SK-N-SH treated with all-trans-retinoic acid at 6 μM for 48 hours (cell line): Measurements from ENCODE around the gene RAB5A.
"Not testable (repeated sequence)": the region's sequence is repeated elsewhere in the genome, so short reads cannot be mapped to it uniquely, and the experiment has no call there.

Source experiments
- ATAC-seq: fragments of 200-7000 bp; cut with Tn5 transposase; 3 replicates; pipeline ENCODE4 v1.9.1; 2020; ENCODE audit warnings: mild to moderate bottlenecking, moderate library complexity
- BACH2 ChIP-seq: fragments of 250-450 bp; sonication (Bioruptor Pico); IDR thresholded peaks from 2 replicates; pipeline ENCODE4 v1.9.0; 2021; ENCODE audit warnings: mild to moderate bottlenecking, borderline replicate concordance
- CSDC2 ChIP-seq: fragments of 250-450 bp; sonication (Bioruptor Pico); IDR thresholded peaks from 2 replicates; pipeline ENCODE4 v1.5.0; 2020; ENCODE audit warnings: mild to moderate bottlenecking, moderate library complexity
- ESRRG ChIP-seq: fragments of 250-450 bp; sonication (Bioruptor Pico); IDR thresholded peaks from 2 replicates; pipeline ENCODE4 v1.6.1; 2021; ENCODE audit warnings: mild to moderate bottlenecking
- OSR1 ChIP-seq: fragments of 250-450 bp; sonication (Bioruptor Pico); IDR thresholded peaks from 2 replicates; pipeline ENCODE4 v1.8.0; 2022; ENCODE audit warnings: moderate library complexity, mild to moderate bottlenecking, inconsistent platforms
- TCF4 ChIP-seq: fragments of 250-450 bp; sonication (Bioruptor Pico); IDR thresholded peaks from 2 replicates; pipeline ENCODE4 v1.8.0; 2021; ENCODE audit warnings: mild to moderate bottlenecking, moderate library complexity, borderline replicate concordance
- TOX ChIP-seq: fragments of 250-450 bp; sonication (Bioruptor Pico); IDR thresholded peaks from 2 replicates; pipeline ENCODE4 v1.8.0; 2021; ENCODE audit warnings: mild to moderate bottlenecking, moderate library complexity, borderline replicate concordance
- ZC3H10 ChIP-seq: fragments of 250-450 bp; sonication (Bioruptor Pico); IDR thresholded peaks from 2 replicates; pipeline ENCODE4 v1.5.1; 2021; ENCODE audit warnings: mild to moderate bottlenecking, moderate library complexity
- ZFP30 ChIP-seq: fragments of 450-650 bp; formaldehyde crosslinking; IDR thresholded peaks from 2 replicates; pipeline ENCODE4 v1.5.0; 2022; ENCODE audit warnings: mild to moderate bottlenecking, moderate library complexity
- ZNF565 ChIP-seq: fragments of 450-650 bp; formaldehyde crosslinking; conservative IDR thresholded peaks from 2 replicates; pipeline ENCODE4 v1.5.0; 2020; ENCODE audit warnings: low read depth, mild to moderate bottlenecking, moderate library complexity
- ZNF70 ChIP-seq: fragments of 450-650 bp; formaldehyde crosslinking; IDR thresholded peaks from 2 replicates; pipeline ENCODE4 v1.5.0; 2020; ENCODE audit warnings: mild to moderate bottlenecking, moderate library complexity
- TF ChIP-seq, protein P1 (sequence below): fragments of 250-450 bp; sonication (Bioruptor Pico); IDR thresholded peaks from 2 replicates; pipeline ENCODE4 v1.5.1; 2020; ENCODE audit warnings: low read depth, mild to moderate bottlenecking, moderate library complexity
- TF ChIP-seq, protein P2 (sequence below): fragments of 250-450 bp; sonication (Bioruptor Pico); IDR thresholded peaks from 2 replicates; pipeline ENCODE4 v1.8.0; 2020; ENCODE audit warnings: mild to moderate bottlenecking, moderate library complexity, borderline replicate concordance

Gene RAB5A

DNA sequence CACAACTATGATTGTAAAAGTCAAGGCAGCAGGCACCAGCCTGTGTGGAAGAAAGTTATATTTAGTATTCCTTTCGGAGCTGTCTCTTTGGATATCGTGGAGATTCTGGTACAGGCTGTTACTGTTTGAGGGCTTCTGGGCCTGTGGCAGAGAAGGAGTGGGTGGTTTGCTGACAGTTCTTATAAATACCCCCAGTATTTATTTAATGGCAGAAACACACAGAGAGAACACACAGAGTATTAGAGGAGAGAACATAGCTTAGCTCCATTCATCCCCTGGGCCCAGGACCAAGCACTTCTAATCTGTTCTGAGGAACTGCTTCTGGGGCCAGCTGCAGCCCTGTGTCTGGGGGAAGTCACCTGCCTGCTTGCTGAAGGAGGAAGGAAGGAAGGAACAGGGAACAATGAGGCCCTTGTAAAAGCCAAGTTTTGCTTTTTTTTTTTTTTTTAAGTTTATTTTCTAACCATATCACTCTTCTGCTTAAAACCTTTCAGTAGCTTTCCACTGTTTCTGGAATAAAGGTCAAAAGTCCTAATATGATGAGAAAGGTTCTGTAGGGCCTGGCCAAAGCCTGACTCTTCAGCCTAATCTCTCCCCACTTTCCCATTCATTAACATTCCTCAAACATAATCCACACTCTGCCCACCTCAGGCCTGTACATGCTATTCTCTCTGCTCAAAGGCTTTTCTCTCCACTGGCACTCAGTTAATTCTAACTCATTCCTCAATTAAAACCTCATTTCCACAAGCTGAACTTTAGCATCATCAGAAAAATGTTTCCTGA is 76.9 kb downstream of the RAB5A start (continued):
- TF ChIP-seq ZNF70 (CRISPR knock-in tag) = no peak

DNA sequence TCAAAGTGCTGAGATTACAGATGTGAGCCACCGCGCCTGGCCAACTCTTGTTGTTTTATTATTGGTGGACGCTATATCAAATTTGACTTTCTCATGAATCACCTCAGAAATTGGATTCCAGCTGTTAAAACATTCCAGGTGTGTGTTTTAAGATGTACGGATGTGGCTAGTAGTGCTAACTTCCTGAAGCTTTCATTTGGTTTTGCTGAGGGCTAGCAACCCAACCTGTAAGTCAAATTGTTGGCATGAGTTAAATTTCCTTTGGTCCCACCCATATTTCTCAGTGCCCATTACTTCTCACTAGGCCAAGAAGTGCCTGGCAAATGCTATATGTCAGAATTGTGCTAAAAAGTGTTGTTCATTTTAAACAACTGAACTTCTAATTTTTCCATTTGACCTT is 80.2 kb downstream of the RAB5A start:
- TF ChIP-seq, protein P1, sequence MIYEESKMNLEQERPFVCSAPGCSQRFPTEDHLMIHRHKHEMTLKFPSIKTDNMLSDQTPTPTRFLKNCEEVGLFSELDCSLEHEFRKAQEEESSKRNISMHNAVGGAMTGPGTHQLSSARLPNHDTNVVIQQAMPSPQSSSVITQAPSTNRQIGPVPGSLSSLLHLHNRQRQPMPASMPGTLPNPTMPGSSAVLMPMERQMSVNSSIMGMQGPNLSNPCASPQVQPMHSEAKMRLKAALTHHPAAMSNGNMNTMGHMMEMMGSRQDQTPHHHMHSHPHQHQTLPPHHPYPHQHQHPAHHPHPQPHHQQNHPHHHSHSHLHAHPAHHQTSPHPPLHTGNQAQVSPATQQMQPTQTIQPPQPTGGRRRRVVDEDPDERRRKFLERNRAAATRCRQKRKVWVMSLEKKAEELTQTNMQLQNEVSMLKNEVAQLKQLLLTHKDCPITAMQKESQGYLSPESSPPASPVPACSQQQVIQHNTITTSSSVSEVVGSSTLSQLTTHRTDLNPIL (CRISPR knock-in tag) = no peak
- no peak for TF ChIP-seq ESRRG (CRISPR knock-in tag)
- no peak for TF ChIP-seq ZFP30 (CRISPR knock-in tag)
- no peak for TF ChIP-seq BACH2 (CRISPR knock-in tag)
- TF ChIP-seq, protein P2, sequence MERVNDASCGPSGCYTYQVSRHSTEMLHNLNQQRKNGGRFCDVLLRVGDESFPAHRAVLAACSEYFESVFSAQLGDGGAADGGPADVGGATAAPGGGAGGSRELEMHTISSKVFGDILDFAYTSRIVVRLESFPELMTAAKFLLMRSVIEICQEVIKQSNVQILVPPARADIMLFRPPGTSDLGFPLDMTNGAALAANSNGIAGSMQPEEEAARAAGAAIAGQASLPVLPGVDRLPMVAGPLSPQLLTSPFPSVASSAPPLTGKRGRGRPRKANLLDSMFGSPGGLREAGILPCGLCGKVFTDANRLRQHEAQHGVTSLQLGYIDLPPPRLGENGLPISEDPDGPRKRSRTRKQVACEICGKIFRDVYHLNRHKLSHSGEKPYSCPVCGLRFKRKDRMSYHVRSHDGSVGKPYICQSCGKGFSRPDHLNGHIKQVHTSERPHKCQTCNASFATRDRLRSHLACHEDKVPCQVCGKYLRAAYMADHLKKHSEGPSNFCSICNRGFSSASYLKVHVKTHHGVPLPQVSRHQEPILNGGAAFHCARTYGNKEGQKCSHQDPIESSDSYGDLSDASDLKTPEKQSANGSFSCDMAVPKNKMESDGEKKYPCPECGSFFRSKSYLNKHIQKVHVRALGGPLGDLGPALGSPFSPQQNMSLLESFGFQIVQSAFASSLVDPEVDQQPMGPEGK (CRISPR knock-in tag) = no peak
- TF ChIP-seq ZC3H10 (CRISPR knock-in tag) = no peak
- TF ChIP-seq TCF4 (CRISPR knock-in tag) = no peak
- no peak for ATAC-seq

DNA sequence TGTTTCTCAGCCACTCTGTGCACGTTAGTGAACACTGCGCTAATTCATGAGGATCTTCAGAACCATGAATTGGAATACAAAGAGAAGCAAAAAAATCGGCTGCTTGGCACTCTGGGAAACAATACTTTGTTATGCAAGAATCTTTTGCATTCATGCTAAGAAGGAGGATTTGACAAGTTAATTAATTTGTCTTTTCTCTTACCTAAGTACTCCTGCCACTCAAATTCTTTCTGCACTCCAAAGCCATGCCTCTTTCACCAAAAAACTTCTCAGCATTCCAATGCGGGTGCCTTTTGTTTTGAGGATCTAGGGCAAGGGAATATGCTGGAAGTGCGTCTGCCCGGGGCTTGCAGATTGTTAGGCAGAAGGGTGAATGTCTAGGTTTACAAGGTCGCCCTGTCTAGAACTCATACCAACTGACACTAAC is 82.0 kb downstream of the RAB5A start:
- ATAC-seq = no peak
- no peak for TF ChIP-seq ZNF565 (CRISPR knock-in tag)
- TF ChIP-seq ZFP30 (CRISPR knock-in tag) = no peak
- TF ChIP-seq CSDC2 = no peak
- TF ChIP-seq OSR1 (CRISPR knock-in tag) = no peak
- no peak for TF ChIP-seq TOX

DNA sequence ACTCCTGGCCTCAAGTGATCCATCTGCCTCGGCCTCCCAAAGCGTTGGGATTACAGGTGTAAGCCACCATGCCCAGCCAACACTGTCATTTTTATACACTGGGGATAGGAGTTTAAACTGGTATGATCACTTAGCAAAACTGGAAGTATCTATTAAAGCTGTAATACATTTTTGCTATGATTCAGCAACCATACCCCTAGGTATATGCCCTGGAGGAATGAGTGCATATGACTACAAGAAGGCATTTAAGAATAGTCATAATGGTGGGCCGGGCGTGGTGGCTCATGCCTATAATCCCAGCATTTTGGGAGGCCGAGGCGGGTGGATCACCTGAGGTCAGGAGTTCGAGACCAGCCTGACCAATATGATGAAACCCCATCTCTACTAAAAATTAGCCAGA is 85.0 kb downstream of the RAB5A start:
- not testable (repeated sequence) for ATAC-seq
